HG03571 (cell line): ENCODE data around the gene PER3.

Source experiments
- ATAC-seq: cut with Tn5 transposase; IDR thresholded peaks from one replicate; pipeline ENCODE4 v1.9.1; 2021; ENCODE audit not compliant: unreplicated experiment

The PER3 gene

GRCh38 chr1:7831458-7831857, 47.4 kb downstream of the PER3 start:
- no peak for ATAC-seq

DNA sequence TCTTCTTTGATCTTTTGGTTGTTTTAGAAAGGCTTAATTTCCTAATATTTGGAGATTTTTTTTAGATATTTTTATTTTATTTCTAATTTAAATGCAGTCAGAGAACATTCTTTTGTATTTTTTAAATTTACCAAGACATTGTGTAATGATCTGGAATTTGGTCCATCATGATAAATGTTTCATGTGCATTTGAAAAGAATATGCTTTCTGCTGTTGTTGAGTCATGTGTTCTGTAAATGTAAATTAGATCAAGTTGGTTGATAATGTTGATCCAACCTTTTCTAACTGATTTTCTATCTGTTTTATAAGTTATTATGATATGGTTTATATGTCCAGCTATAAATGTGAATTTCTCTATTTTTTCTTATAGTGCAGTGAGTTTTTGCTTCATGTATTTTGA, 48.9 kb downstream of the PER3 start:
- no peak for ATAC-seq

- ATAC-seq: no peak
These were observed 54.6 kb downstream of the PER3 start for GRCh38 chr1:7838714-7839113.

DNA sequence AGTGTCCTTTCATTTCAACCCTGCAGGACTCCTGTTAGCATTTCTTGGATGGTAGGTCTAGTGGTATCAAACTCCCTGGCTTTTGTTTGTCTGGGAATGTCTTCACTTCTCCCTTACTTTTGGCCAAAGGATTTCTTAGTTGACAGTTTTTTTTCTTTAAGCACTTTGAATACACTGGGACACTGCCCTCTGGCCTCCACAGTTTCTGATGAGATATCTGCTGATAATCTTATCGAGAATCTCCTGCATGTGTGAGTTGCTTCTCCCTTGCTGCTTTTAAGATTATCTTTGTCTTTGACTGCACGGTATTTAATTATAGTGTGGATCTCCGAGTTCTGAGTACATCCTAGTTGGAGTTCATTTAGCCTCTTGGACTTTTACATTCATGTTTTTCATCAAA, 55.4 kb downstream of the PER3 start:
- no peak for ATAC-seq

GRCh38 chr1:7842517-7842916, 58.4 kb downstream of the PER3 start:
- ATAC-seq: no peak

GRCh38 chr1:7845761-7846160, 61.7 kb downstream of the PER3 start:
- ATAC-seq: no peak

GRCh38 chr1:7846656-7847055, 62.6 kb downstream of the PER3 start:
- no peak for ATAC-seq

DNA sequence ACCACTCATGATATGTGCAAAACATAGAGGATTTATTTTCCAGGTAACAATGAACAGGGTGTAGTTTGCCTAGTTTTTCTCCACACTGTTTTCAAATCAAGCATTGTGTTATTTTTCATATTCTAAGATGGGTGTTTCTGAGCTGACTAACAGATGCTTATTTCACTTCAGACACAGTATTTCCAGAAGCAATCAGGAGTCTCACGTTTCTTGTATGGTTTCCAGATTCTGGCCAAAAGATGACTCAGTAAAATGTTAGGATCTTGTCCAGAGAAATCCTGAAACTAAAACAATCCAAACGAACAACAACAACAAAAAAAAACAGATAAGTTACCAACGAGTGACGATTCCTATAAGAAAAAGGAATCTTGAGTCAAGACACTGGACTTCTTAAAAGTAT, 63.5 kb downstream of the PER3 start:
- ATAC-seq: no peak

DNA sequence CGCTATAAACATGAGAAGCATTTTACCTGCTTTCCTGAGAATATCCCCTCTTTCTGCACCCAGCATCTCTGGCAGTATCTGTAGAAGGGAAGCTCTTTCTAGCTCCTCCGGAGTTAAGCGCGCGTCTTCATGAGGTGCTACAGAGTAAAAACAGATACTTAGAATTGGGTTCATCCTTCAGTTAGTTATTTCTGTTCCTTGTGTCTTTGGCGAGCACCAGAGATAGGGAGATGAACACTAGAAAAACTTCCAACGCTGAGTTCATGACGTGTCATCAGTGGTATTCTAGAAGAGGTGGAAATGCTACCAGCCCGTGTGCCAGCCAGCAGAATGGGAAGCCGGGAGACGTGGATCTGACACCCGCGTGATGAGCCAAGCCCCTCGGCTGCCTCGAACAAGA, 66.7 kb downstream of the PER3 start:
- no peak for ATAC-seq

- no peak for ATAC-seq
These were observed 69.0 kb downstream of the PER3 start, which contains the start of gene UTS2 for GRCh38 chr1:7852804-7853683. Gene UTS2 (minus strand): TSS chr1:7853065. CDS start chr1:7853003, 62 bp downstream.

DNA sequence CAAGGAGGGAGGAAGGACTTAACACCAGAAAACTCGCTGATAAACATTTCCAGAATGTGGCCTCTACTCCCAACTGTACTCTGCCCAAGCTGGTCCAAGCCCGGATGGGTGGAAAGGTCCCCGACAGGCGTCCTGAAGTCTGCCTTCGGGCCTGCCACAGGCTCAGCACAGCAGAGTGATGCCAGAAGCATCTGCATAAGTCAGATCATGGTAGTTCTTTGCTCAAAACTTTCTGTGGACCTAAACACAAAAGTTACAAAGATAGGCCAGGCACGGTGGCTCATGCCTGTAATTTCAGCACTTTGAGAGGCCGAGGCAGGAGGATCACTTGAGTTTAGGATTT, 69.6 kb downstream of the PER3 start:
- ATAC-seq: no peak

- ATAC-seq: no peak
These were observed 72.3 kb downstream of the PER3 start for GRCh38 chr1:7856345-7856744.

- no peak for ATAC-seq
These were observed 72.9 kb downstream of the PER3 start for GRCh38 chr1:7857000-7857399.

- ATAC-seq: no peak
These were observed 73.9 kb downstream of the PER3 start for GRCh38 chr1:7857985-7858384.

DNA sequence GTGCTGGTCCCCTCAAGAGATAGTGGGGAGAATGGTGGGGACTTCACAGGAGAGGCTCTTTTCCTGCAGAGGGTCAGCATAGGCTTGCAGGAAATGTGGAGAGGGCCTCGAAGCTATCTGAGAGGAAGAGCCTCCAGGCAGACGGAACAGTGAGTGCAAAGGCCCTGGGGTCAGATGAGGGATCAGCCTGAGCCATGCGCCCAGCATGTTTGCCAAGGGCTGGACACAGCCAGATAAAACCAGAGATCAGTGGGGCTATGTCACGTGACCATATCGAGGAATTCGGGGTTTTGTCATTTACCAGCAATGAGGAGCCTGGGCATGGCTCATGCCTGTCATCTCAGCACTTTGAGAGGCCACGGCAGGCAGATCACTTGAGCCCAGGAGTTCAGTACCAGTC, 75.3 kb downstream of the PER3 start:
- ATAC-seq: no peak

DNA sequence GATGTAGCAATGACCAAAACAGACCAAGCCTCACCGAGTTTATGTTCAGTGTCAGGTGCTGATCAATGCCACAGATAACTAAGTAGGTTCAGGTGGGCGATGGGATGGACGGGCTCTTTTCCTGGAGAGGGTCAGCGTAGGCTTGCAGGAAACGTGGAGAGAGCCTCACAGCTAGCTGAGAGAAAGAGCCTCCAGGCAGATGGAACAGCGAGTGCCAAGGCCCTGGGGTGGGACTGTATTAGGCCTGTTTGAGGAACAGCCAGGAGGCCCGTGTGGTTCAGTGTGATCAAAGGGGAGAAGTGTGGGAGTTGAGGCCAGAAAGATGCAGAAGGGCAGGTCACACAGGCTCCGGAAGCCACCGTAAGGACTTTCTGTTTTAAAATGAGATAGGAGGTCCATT, 76.0 kb downstream of the PER3 start:
- no peak for ATAC-seq

DNA sequence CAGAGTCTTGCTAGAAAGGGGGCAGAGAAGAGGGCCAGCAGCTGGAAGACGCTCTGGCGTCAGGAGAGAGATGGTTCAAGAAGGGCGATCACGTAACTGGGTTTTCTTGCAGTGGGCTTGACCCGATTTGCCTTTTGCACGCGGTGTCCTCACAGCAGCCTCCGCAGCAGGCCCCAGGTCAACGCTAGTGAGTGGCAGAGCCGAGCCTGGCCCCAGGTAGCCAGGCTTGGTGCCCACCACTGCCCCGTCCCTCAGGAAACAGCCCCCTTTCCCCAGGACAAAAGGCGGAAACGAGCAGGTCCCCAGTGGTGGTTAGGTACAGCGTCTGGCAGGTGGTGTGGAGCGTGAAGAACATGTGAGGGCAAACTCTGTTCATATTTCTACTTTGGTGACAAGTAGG, 77.4 kb downstream of the PER3 start:
- no peak for ATAC-seq

DNA sequence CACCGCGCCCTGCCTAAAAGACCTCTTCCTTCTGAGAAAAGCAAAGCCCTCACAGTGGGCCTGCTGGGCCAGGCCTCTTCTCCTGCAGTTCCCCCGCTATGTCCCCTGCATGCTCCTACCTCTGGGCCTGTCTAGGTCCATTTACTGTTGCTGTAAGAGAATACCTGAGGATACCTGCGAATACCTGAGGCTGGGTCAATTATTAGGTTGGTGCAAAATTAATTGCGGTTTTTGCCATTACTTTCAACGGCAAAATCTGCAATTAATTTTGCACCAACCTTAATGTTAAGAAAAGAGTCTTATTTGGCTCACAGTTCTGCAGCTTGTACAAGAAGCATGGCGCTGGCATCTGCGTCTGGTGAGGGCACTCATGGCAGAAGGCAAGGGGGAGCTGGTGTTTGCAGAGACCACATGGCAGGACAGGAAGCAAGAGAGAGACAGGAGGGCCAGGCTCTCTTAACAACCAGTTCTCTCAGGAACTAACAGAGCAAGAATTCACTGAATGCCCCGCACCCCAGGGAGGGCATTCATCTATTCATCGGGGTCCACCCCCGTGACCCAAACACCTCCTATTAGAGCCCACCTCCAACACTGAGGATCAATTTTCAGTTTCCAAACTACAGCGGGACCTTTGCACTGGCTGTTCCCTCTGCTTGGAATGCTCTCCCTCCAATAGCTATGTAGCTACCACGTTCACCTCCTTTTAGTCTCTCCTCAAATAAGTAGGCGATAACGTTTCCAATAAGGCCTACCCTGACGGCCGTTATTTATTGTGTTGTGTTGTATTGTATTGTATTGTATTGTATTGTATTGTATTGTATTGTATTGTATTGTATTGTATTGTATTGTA, 78.3 kb downstream of the PER3 start:
- no peak for ATAC-seq

GRCh38 chr1:7863756-7864328, 79.8 kb downstream of the PER3 start:
- no peak for ATAC-seq

DNA sequence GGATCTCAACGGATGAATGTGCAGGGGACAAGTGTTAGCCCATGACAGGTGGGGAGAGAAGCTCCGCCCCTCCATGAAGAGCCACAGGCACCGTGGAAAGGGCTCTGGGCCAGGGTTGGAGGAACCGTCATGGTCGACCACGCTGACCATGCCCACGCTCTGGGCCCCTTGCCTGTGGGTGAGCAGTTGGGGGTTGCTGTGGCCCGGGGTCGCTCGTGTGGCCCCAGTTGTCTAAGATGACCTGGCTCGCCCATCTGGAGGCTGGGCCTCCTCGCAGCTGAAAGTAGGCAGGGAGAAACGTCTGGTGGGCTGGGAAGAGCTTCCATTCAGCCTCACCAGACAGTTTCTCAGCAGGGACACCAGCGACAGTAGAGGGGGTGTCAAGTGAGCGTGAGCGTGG, 81.9 kb downstream of the PER3 start:
- ATAC-seq: no peak

DNA sequence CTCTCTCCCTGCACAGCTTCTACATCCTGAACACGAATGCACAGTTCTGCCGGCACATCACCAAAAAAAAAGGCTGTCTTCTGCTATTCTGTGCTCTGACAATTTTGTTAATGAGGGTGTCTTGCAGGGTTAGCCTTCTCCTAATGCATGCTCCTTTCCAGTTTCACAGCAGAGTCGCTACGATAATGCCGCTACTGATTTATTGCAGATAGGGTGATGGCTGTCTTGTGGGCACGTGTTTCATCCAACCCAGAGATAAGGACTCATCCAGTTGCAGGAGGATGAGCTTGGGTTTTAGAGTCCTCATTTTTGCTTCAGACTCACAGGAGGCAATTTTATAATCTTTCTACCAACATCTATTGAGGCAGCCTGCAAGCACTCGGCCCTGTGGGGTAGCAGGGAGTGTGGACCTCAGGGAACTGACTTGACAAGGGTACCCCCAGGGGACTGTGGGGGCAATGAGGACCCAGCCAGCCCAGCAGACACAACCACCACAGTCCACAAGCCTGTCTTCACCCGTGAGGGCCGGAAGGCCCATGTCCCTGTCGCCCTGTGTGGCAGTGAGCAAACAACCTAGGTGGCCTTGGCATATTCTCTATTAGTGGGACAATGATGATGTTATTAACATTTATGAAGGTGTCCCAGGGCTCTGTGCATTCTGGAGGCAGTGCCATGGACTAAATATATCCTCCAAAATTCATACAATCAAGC, 84.1 kb downstream of the PER3 start:
- ATAC-seq: no peak
